HT-29 (cell line): ENCODE results near the gene AHSG. TPM values are rescaled to one million over a fixed set of nuclear protein-coding genes. Genes with fewer than 3 reads are reported as not detected.
A peak's percentile ranks its signal among the peaks of the same experiment; 100 is the strongest.
"Not testable (repeated sequence)": the region's sequence is repeated elsewhere in the genome, so short reads cannot be mapped to it uniquely, and the experiment has no call there.

Experiments used
- DNase-seq: peaks from one replicate; pipeline ENCODE4 v3.0.0-alpha.2; 2015; ENCODE audit warnings: low spot score
- total RNA-seq: library from RNA; depleted of rRNA; stranded (reverse); fragments of >200 nt; shearing (Covaris generic); gene quantifications from 2 replicates; pipeline ENCODE4 v1.2.3, GENCODE V29; 2014; rRNA removed

AHSG gene, protein sequence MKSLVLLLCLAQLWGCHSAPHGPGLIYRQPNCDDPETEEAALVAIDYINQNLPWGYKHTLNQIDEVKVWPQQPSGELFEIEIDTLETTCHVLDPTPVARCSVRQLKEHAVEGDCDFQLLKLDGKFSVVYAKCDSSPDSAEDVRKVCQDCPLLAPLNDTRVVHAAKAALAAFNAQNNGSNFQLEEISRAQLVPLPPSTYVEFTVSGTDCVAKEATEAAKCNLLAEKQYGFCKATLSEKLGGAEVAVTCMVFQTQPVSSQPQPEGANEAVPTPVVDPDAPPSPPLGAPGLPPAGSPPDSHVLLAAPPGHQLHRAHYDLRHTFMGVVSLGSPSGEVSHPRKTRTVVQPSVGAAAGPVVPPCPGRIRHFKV
- total RNA-seq = not detected in 2 replicates

DNA sequence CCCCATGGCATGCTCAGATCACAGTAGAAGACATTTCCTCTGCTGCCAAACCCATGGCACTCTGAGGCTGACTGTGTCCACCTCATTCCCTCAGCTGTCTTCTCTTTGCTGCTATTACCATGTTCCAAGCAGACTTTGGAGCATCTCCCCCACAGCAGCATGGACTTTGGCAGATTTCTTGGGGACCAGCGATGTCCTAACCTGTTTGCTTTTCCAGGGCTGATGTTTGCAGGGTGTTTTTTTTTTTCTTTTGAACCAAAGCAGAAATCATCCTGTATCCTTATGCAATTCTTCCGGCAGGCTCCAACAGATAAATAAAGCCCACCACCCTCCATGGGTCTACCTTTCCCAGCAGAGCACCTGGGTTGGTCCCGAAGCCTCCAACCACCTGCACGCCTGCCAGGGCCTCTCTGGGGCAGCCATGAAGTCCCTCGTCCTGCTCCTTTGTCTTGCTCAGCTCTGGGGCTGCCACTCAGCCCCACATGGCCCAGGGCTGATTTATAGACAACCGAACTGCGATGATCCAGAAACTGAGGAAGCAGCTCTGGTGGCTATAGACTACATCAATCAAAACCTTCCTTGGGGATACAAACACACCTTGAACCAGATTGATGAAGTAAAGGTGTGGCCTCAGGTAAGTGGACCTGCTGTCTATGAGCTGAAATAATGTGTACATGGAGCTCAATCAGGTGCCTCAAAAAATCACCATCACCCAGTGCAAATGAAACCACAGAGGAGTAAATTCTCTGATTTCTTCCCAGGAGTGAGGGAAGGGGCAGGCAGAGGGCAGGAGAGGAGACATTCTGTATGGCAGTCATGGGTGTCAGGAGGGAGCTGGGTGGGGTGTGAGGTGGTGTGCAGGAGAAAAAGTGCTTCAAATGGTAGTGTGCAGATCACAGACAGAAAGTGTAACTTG lies at the start of gene AHSG:
AHSG (plus strand) TSS at position 340 of the 916 bp plus-strand sequence; CDS start at position 422, 82 bp downstream.
- no peak for DNase-seq

DNA sequence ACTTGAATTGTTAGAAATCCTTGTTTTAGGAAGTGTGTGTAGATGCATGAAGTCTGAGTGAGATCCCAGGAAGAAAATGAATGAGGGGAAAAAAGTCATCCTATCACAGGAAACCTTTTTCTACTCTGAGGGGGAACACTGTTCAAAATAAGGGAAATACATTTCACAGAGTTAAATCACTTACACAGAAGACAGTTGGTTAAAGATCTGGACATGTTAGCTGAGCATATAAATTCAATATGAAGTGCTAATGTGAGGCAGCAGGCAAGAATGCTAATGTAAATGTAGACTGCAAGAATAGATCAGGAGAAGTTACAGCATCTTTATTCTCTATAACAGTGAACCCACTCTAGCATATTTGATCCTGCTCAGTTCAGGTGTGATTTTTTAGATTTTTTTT lies 48.3 kb upstream of the AHSG start:
- no peak for DNase-seq

DNA sequence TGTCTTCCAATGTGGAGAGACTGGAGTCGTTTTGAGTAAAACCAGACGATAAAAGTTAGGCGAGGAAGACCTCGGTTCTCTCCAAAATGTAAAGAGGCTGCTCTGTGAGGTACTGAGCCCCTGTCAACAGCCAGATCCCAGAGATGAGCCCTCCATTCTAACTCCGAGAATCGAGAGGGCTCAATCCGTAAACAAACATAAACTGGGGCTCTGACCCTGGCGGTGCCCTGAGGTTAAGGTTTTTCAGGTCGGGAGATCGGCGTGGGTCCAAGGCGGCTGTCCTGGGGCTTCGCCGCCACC lies 46.1 kb upstream of the AHSG start:
- DNase-seq = no peak

DNA sequence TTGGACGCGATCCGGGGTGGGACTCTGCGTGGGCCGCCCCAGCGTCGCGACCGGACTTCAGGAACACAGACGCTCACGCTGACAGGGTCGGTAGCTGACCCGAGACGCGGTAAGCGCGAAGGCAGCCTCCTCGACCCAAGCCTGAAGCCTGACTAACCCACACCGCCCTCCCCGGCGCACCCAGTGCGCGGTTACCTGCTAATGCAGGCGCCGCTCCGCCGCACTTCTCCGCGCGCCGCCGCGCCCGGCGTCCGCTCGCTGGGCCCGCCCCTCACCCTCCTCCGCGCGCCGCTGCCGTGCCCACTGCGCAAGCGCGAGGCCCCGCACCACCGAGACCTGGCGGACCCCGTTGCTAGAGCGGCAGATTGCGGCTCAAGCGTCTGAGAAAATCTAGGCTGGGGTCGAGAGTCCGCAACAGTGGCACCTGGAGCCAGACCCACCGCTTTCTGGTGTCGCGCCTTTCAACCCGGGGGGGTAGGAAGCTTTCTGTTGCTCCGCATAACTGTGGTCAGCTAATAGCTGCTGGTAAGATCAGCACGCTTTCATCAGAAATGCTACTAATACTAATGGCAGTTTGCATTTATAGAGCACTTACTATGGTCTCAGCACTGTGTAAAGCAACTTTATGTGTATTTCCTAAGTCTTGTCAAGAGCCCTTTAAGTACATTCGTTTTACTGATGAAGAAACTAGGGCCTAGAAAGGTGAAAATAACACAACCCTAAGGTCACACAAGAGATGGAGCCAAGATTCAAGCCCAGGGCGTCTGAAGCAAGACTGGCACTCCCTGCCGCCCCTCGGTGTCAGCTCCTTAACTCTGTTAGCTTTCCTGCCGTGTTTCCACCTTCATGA lies 45.6 kb upstream of the AHSG start, which contains the start of gene TBCCD1:
TBCCD1 (minus strand) TSS at position 268 of the 850 bp plus-strand sequence. CDS start 3,010 bp downstream, outside the sequence.
- DNase-seq = peak; percentile 94

DNA sequence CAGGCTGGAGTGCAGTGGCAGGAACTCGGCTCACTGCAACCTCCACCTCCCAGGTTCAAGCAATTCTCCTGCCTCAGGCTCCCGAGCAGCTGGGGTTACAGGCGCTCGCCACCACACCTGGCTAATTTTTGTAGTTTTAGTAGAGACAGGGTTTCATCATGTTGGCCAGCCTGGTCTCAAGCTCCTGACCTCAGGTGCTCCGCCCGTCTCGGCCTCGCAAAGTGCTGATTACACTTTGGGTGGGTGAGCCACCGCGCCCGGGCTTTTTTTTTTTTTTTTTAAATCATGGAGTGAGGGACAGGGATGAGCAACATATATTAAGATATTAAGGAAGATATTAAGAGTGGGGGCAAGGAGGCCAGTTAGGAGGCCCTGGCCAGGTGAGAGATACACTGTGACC lies 43.5 kb upstream of the AHSG start:
- DNase-seq = peak; percentile 7

DNA sequence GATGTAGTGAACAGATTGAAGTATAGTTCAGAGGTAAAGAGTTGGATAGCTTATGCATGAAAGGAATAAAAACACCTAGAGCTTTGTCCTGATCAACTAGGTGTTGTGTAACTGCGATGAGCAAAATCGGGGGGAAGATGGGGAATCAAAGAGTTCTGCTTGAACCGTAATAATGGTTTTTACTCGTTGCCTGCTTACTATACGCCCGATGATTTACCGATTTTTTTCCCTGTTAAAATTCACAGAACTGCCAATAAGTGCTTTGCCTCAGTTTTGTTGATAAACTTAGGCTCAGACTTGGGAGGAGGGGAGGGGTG lies 43.1 kb upstream of the AHSG start:
- no peak for DNase-seq

DNA sequence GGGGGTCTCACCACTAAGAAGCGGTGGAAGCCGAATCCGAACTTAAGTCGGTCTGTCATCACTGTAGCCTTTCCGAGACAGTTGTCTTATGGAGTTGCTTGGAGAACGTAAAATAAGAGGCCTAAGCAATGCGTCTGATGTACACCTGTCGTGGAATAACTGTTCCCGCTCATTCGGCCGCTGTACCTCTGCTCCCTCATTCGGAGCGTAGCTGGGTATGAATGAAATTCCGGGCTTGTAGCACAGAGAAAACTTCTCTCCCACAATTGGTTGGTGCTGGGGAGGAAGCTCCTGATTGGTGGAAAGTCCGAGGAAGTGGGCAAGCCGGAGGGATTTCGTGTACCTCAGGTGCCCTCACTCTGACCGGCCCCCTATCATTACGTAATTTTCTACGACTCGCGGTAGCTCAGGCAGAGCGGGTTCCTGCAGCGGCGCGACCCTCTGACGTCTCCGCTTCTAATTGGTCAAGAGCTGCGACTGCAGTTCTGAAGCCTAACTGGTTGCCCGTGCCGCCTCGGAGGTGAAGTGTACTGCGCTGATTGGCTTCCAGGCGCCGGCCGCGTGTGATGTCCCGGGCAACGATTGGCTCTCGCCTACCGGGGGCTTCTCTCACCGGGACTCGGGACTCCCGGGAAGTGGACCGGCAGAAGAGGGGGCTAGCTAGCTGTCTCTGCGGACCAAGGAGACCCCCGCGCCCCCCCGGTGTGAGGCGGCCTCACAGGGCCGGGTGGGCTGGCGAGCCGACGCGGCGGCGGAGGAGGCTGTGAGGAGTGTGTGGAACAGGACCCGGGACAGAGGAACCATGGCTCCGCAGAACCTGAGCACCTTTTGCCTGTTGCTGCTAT lies 42.5 kb upstream of the AHSG start, which contains the start of gene DNAJB11:
DNAJB11 (plus strand) TSS at position 625 of the 845 bp plus-strand sequence; CDS start at position 803, 178 bp downstream.
- peak; percentile 99 for DNase-seq

DNA sequence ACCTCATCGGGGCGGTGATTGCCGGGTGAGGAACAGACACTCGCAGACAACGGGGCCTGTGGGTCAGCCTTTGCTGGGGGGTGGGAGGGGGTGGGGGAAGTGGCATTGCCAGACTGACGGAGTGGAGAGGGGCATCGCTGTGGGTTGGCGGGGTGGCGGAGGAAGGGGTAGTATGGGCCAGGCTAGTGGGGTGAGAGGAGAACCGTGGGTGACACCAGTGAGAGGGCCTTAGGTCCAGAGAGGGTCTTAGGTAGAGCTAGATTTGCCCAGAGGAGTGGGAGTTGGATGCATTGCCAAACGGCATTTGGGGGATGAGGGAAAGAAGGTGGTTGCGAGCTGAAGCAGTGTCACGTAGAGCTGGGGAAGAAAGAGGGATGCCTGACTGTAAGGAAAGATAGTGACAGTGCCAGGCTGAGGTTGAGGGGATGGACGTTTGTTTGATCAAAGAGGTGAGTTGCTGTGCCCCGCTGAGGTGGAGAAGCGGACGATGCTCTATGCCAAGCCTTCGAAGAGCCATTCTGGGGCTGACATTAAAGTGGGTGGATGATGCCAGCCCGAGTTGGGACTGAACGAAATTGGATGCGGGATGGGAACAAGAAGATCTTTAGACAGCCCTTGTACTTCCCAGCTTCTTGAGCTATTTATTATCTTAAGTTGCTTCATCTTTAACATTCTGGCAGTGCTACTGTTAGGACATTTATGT lies 41.8 kb upstream of the AHSG start:
- DNase-seq = no peak

DNA sequence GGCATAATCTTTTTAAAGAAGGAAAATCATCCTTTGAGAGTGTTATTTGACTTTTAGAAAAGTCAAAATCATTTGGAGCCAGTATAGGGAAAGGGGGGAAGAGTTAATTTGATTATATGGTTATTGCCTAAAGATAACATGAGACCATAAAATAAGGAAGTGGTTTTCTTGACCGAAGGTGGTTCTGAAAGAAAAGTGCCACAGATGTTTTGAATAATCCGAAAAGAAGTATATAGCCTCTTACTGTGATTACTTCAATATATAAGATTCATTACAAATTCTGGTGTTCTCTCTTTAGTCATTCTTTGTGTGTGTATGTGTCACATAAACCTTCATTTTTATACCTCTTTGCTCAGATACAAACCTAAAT lies 41.2 kb upstream of the AHSG start:
- DNase-seq = no peak

DNA sequence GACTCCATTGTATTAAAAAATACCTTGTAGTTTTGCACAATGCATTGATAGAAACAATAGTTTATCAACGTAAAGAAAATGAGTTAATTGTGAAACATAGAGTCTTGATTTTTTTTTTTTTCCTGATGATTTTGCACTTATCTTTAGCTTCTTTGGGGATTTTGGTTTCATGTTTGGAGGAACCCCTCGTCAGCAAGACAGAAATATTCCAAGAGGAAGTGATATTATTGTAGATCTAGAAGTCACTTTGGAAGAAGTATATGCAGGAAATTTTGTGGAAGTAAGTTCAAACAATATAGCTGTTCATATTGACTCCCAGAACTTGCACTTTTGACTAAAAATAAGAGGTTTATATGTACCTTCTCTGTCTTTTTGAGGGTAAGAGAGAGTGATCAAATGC lies 35.3 kb upstream of the AHSG start:
- DNase-seq = no peak

DNA sequence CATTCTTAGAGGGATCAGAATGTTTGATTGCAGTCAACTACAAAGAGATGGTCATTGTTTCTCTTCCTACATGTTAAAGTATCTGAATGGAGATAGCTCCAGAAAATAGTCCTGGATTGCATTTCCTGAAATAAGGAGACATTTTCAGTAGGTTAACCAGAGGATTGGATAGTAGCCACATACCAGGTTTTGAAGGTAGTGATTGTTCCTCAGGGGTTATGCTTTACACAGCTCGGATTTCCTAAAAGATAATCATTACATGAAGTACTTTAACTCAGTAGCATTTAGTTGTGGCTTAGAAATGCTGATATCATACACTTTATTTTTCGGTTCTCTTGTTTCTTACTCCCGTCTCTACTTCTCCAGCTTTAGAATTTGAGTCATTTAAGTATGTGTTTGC lies 32.1 kb upstream of the AHSG start:
- no peak for DNase-seq

DNA sequence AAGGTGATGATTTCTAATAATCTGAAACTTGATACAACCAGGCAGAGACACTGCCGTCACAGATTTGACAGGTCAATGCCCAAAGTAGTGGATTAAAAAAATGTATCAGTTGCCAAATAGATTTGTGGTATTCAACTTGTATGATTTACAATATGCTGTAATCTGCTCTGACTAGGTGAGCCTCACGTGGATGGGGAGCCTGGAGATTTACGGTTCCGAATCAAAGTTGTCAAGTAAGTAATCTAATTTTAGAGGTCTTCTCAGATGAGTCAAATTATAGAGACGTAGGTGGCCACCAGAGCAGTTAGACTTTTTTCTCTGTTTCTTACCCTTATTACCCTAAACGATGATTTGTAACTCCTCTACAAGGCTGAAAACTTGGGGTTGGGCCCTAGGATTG lies 30.3 kb upstream of the AHSG start:
- no peak for DNase-seq

DNA sequence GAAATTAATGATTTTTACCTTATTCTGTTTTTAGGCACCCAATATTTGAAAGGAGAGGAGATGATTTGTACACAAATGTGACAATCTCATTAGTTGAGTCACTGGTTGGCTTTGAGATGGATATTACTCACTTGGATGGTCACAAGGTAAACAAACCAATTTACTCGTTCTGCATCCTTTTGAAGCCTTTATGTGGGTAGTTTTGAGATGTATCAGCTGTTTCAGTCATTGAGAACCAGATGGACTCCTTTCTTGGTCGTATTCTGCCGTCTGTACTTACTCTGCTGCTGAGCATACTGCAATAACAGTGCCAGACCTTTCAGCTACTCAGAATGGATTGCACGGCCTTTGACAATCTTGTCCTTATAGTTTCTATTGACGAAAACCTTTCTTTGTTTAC lies 29.0 kb upstream of the AHSG start:
- DNase-seq = no peak

DNA sequence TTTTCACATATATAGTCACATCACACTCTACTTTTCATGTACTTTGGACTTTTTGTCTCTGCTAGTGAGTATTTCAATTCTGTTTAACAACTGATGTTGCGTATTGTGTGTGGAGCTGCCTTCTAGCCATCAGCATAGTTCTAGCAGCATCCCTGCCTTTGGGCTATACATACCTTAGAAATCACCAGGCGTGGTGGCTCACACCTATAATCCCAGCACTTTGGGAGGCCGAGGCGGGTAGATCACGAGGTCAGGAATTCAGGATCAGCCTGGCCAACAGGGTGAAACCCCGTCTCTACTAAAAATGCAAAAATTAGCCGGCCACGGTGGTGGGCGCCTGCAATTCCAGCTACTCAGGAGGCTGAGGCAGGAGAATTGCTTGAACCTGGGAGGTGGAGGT lies 26.6 kb upstream of the AHSG start:
- DNase-seq = not testable (repeated sequence)

DNA sequence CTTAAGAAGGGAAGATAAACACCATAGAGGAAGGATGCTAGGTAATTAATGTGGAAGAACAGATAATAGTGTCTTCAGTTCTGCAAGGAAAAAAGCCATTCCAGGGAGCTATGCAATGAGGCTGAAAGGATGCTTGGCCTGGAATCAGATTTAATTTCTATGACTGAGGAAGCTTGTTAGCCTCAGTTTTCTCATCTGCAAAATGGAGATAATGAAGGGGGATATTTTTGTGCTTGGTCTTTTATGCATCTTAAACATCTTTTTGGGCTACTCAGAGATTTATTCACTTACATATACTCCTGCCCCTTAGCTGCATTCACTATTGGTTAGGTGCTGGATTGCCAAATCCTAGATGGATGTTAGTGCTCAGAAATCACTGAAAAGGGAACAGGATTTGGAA lies 25.7 kb upstream of the AHSG start:
- DNase-seq = no peak

DNA sequence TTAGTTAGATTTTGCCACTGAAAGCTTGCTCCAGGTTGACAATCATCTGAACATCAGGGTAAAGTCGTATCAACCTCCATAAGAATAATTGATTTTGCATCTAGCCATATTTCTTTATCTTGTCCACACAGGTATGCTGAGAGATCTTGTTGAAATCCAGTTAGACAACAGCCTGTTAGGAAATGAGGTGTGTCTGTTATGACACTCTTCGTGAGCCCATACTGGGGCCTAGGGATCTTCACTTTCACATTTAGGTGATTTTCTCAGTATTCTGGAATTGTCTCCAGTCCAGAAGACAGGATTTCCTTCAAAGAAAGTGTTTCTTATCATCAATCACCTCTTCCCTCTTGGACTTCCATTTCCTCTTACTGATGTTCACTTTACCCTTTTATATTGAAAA lies 24.2 kb upstream of the AHSG start:
- peak; percentile 17 for DNase-seq

DNA sequence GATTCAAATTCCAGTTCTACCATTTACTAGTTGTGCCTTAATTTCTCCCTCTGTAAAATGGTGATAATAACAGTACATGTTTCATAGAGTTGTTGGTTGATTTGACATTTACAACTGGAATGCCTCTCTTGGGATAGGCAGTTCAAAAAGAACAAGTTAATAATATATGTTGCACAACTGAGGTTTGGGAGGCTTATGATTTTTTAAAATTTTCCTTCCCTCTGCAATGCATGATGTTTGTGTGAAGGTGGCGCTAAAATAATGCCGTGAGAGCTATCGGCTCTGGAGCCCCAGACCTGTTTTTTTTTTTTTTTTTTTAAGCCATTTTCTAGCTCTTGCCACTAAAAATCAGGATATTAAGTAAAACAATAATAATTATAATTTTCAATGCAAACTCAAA lies 23.7 kb upstream of the AHSG start:
- DNase-seq = peak; percentile 50

DNA sequence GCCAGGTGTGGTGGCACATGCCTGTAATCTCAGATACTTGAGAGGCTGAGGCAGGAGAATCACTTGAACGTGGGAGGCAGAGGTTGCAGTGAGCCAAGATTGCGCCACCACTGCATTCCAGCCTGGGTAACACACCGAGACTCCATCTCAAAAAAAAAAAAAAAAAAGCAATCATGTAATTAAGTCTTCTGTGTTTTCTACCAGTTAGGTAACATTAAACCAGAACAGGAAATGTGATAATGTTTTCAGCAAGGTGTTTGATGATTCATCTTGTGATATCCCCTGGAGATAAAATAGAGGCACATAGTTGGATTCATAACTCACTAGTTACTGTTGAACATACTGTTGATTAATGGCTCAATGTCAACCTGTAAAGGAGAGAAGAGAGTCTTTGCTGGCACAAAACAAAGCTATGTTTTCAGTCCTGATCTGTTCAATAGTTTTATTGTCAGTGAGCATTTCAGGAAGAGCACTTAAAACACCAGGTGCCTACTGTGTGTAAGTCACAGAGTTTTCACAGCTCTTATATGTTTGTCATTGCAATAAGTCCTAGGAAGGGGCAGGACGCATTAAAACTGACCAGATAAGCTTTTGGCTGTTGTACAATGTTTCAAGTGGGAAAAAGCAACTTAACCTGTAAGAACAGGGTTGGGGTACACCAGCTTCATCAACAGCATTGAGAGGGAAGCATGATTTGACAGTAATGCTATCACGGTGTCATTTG lies 22.8 kb upstream of the AHSG start:
- DNase-seq = peak; percentile 58

DNA sequence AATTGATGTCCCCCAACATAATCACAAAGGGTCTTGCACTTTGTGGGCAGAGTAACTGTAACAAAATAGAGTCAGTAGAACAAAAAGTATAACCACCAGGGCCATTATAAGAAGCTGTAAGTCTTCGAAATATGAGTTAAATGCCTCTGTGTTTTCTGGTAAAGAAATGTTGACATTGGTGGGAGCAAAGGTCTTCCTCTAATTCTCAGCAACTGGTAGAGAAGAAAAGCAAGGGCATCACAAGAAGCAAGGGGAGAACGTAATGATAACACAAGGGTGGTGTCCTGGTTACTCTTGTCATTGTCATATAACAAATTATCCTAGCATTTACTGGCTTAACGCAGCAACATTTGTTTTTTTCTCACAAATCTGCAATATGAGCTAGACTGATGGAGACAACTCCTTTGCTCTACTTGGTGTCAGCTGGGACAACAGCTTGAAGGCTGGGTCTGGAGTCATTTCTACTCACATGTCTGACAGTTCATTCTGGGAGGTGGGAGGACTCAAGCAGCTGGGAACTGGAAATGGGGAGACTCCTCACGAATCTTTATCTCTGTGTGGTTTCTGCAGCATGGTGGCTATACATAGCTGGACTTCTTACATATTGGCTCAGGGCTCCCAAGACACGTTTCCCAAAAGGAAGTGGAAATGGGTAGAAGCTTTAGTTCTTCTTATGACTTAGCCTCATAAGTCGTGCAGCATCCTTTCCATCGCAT lies 22.1 kb upstream of the AHSG start:
- DNase-seq = no peak
